Heart left ventricle (tissue), 13 donors: ENCODE measurements around the gene BTG1.

Experiments used
- POLR2A ChIP-seq, 2 donors: fragments of 450-650 bp; IDR thresholded peaks; one replicate each; pipeline ENCODE4 v1.6.1; 2017; ENCODE audit warnings: antibody characterized with exemption in 2 of 2, mild to moderate bottlenecking in 2 of 2, moderate library complexity in 2 of 2
- TF ChIP-seq, protein P1 (sequence below), 12 donors: fragments of 200-600 bp; sonication (generic) in 4 of 12; IDR thresholded peaks; one replicate each; pipeline versions ENCODE4 v1.5.0 to v1.8.0; 2018 to 2022; ENCODE audit warnings: antibody characterized with exemption in 12 of 12, mild to moderate bottlenecking in 5 of 12
- donor health status: ischemic (EF 13 %, LVEDD 7.1; RV severe dilation, severe dysfunction).
- donor health status: DM: no; HTN: yes; CAD: no.
- donor health status: DM: no; HTN: no; CAD: no.
- donor health status: ischemic (EF 25% LVEDD 6.9; RV normal size, moderate dysfunction).
- donor health status: ischemic (EF 25% LVEDD 5.7; RV mildly dilated, moderate dysfunction).
- donor health status: ischemic (EF 35%, LVEDD 5.7; RV mildly dilated, moderate dysfunction).
- donor health status: nonischemic (EF 11% LVEDD 7.7; RV severe dilation, severe dysfunction).
- donor health status: DM: yes; HTN: yes; CAD: no.
- donor health status: PGD.
- donor health status: ischemic (EF 29% LVEDD 5.4; RV normal size, mild dysfunction).
- donor health status: nonischemic (EF 23%, LVEDD 6.1; RV moderate dilation, normal function).

DNA sequence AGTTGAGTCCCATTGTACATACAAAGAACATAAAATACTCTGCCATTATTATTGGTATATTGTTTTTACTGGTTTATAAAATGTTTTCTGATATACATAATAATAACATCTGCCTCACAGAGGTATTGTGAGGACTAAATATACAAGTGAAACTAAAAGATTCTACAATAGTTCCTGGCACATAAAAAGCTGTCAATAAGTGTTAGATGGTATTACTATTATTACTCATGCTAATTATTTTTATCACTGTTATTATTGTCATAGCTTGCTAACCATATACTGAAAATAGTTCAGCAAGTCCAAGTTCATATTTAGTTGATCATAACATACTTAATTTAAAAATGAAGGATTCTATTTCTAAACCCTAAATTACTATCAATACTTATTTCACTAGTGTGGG, 34.4 kb downstream of the BTG1 start:
- TF ChIP-seq, protein P1, sequence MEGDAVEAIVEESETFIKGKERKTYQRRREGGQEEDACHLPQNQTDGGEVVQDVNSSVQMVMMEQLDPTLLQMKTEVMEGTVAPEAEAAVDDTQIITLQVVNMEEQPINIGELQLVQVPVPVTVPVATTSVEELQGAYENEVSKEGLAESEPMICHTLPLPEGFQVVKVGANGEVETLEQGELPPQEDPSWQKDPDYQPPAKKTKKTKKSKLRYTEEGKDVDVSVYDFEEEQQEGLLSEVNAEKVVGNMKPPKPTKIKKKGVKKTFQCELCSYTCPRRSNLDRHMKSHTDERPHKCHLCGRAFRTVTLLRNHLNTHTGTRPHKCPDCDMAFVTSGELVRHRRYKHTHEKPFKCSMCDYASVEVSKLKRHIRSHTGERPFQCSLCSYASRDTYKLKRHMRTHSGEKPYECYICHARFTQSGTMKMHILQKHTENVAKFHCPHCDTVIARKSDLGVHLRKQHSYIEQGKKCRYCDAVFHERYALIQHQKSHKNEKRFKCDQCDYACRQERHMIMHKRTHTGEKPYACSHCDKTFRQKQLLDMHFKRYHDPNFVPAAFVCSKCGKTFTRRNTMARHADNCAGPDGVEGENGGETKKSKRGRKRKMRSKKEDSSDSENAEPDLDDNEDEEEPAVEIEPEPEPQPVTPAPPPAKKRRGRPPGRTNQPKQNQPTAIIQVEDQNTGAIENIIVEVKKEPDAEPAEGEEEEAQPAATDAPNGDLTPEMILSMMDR (IDR thresholded peaks at IDR 0.05), result no peak
- no peak for TF ChIP-seq POLR2A (IDR thresholded peaks at IDR 0.05)
